Measurements from ENCODE around the gene BOK. TPM values are rescaled to one million over a fixed set of nuclear protein-coding genes. Genes with fewer than 3 reads are reported as not detected.

The BOK gene
- total and polyA plus RNA-seq, 9 of the 15 experiments (the other 6 are each of a cell fraction or from before 2014, with no cell fraction given): 0.03 to 3.3 (median 2.0) TPM; not detected in 1

GRCh38 chr2:241540771-241541561 is 17.6 kb upstream of the BOK start (continued):
- TF ChIP-seq PREB (CRISPR knock-in tag; IDR thresholded peaks at IDR 0.05): no peak
- TF ChIP-seq ZFX (CRISPR knock-in tag; IDR thresholded peaks at IDR 0.05): peak; percentile 90
- no peak for TF ChIP-seq TEAD2 (tag; IDR thresholded peaks at IDR 0.05)
- TF ChIP-seq POLR3G (IDR thresholded peaks at IDR 0.05; ENCODE audit: extremely low read depth, insufficient read length, insufficient replicate concordance): no peak
- TF ChIP-seq EGR1 (conservative IDR thresholded peaks at IDR 0.05): 0 out of 2 replicates have a peak, but pooled peaks have one; percentile 3
- TF ChIP-seq POLR2AphosphoS5 (IDR thresholded peaks at IDR 0.05; ENCODE audit: control insufficient read depth, insufficient read depth, low read depth, low read length): no peak
- no peak for TF ChIP-seq SAFB2 (IDR thresholded peaks at IDR 0.05; ENCODE audit: borderline replicate concordance, low read depth, low read length, severe bottlenecking)
- TF ChIP-seq NFRKB (IDR thresholded peaks at IDR 0.05; ENCODE audit: low read depth): no peak
- no peak for TF ChIP-seq E4F1 (CRISPR knock-in tag; IDR thresholded peaks at IDR 0.05; ENCODE audit: borderline replicate concordance)
- peak; percentile 74 for TF ChIP-seq RBFOX2 (IDR thresholded peaks at IDR 0.05; ENCODE audit: low read depth, low read length)
- TF ChIP-seq ZNF696 (CRISPR knock-in tag; conservative IDR thresholded peaks at IDR 0.05): no peak
- TF ChIP-seq AFF4 (CRISPR knock-in tag; IDR thresholded peaks at IDR 0.05): no peak
- no peak for TF ChIP-seq BRF1 (IDR thresholded peaks at IDR 0.05; ENCODE audit: borderline replicate concordance, extremely low read depth, insufficient read length)
- no peak for TF ChIP-seq HNRNPH1 (optimal IDR thresholded peaks at IDR 0.05; ENCODE audit: low read depth, low read length)
- TF ChIP-seq PML (IDR thresholded peaks at IDR 0.05; ENCODE audit: low read length): no peak
- no peak for TF ChIP-seq ELF2 (CRISPR knock-in tag; IDR thresholded peaks at IDR 0.05)
- no peak for TF ChIP-seq HNRNPUL1 (IDR thresholded peaks at IDR 0.05; ENCODE audit: low read length)
- TF ChIP-seq PCBP1 (IDR thresholded peaks at IDR 0.05; ENCODE audit: low read depth, low read length, poor library complexity, severe bottlenecking): peak; percentile 53
- no peak for TF ChIP-seq MTA3 (IDR thresholded peaks at IDR 0.05; ENCODE audit: borderline replicate concordance)
- TF ChIP-seq MAX (CRISPR knock-in tag; IDR thresholded peaks at IDR 0.05): peak; percentile 80
- peak; percentile 51 for TF ChIP-seq CXXC5 (CRISPR knock-in tag; IDR thresholded peaks at IDR 0.05)

Data from K562 (cell line).